ENCODE measurements around the gene MOB1B. TPM values are rescaled to one million over a fixed set of nuclear protein-coding genes. Genes with fewer than 3 reads are reported as not detected.

The MOB1B gene
- polyA plus RNA-seq, 1 donor from 2014 or later: 32.9 TPM

GRCh38 chr4:70932984-70933383, 30.8 kb downstream of the MOB1B start:
- Histone ChIP-seq H4K20me1 (ENCODE audit: insufficient read depth) (no peaks in the 10 kb centered on the region), H3K9ac (ENCODE audit: low read length) (no peak overlapping the region), H3K4me3 (ENCODE audit: low read length) (no peak overlapping the region), H3K9me2 (ENCODE audit: insufficient read depth, low read length) (no peaks in the 10 kb centered on the region), H2AFZ (ENCODE audit: low read depth, low read length) (no peak overlapping the region), H3F3A (ENCODE audit: insufficient read depth, low read length, poor library complexity, severe bottlenecking) (no peaks in the 10 kb centered on the region), H3K9me3 (ENCODE audit: low read length) (no peaks in the 10 kb centered on the region), H3K36me3 (ENCODE audit: insufficient read depth, low read length) (peaks cover 4% of the 10 kb centered on the region), H3K27ac (ENCODE audit: low read length) (no peak overlapping the region), H3K79me2 (replicated peaks; ENCODE audit: insufficient read depth, low read length) (peaks cover 32% of the 10 kb centered on the region), H3K27me3 (ENCODE audit: insufficient read depth, low read depth, low read length) (no peaks in the 10 kb centered on the region), H3K4me2 (ENCODE audit: low read length) (no peak overlapping the region)
- no peak for TF ChIP-seq POLR2AphosphoS5 (IDR thresholded peaks at IDR 0.05)
- no peak for TF ChIP-seq RAD21 (conservative IDR thresholded peaks at IDR 0.05)
- TF ChIP-seq SMC3 (conservative IDR thresholded peaks at IDR 0.05; ENCODE audit: poor library complexity): no peak
- TF ChIP-seq CTCF (IDR thresholded peaks at IDR 0.05; ENCODE audit: poor library complexity, severe bottlenecking): no peak
- no peak for TF ChIP-seq REST (IDR thresholded peaks at IDR 0.05; ENCODE audit: borderline replicate concordance)
- no peak for TF ChIP-seq EZH2 (IDR thresholded peaks at IDR 0.05; ENCODE audit: borderline replicate concordance, insufficient read depth, low read length, poor library complexity, severe bottlenecking)
- no peak for TF ChIP-seq EP300 (conservative IDR thresholded peaks at IDR 0.05; ENCODE audit: poor library complexity, severe bottlenecking)
- no peak for TF ChIP-seq TAF1 (IDR thresholded peaks at IDR 0.05; ENCODE audit: low read depth)
- TF ChIP-seq MXI1 (conservative IDR thresholded peaks at IDR 0.05; ENCODE audit: poor library complexity, severe bottlenecking): no peak

GRCh38 chr4:70935038-70935695, 33.0 kb downstream of the MOB1B start:
- H3K4me3 ChIP-seq (ENCODE audit: low read length): no peak overlapping the region
- no peaks in the 10 kb centered on the region for H3F3A ChIP-seq (ENCODE audit: insufficient read depth, low read length, poor library complexity, severe bottlenecking)
- no peaks in the 10 kb centered on the region for H3K36me3 ChIP-seq (ENCODE audit: insufficient read depth, low read length)
- no peak overlapping the region for H3K27ac ChIP-seq (ENCODE audit: low read length)
- no peak overlapping the region for H3K9ac ChIP-seq (ENCODE audit: low read length)
- H3K27me3 ChIP-seq (ENCODE audit: insufficient read depth, low read depth, low read length): no peaks in the 10 kb centered on the region
- H2AFZ ChIP-seq (ENCODE audit: low read depth, low read length): no peak overlapping the region
- H3K9me2 ChIP-seq (ENCODE audit: insufficient read depth, low read length): no peaks in the 10 kb centered on the region
- no peak overlapping the region for H3K4me2 ChIP-seq (ENCODE audit: low read length)
- TF ChIP-seq SMC3 (conservative IDR thresholded peaks at IDR 0.05; ENCODE audit: poor library complexity): no peak
- TF ChIP-seq POLR2AphosphoS5 (IDR thresholded peaks at IDR 0.05): no peak
- TF ChIP-seq REST (IDR thresholded peaks at IDR 0.05; ENCODE audit: borderline replicate concordance): no peak
- no peak for TF ChIP-seq EZH2 (IDR thresholded peaks at IDR 0.05; ENCODE audit: borderline replicate concordance, insufficient read depth, low read length, poor library complexity, severe bottlenecking)
- no peak for TF ChIP-seq TAF1 (IDR thresholded peaks at IDR 0.05; ENCODE audit: low read depth)
- TF ChIP-seq EP300 (conservative IDR thresholded peaks at IDR 0.05; ENCODE audit: poor library complexity, severe bottlenecking): no peak
- no peak for TF ChIP-seq MXI1 (conservative IDR thresholded peaks at IDR 0.05; ENCODE audit: poor library complexity, severe bottlenecking)
- no peak for TF ChIP-seq CTCF (IDR thresholded peaks at IDR 0.05; ENCODE audit: poor library complexity, severe bottlenecking)
- TF ChIP-seq RAD21 (conservative IDR thresholded peaks at IDR 0.05): no peak
- H4K20me1 ChIP-seq (ENCODE audit: insufficient read depth): no peaks in the 10 kb centered on the region
- peaks cover 25% of the 10 kb centered on the region for H3K79me2 ChIP-seq (replicated peaks; ENCODE audit: insufficient read depth, low read length)
- H3K9me3 ChIP-seq (ENCODE audit: low read length): no peaks in the 10 kb centered on the region

All from neural cell (in vitro differentiated cells).